HepG2 (cell line): ENCODE measurements around the gene ZBTB25. TPM values are rescaled to one million over a fixed set of nuclear protein-coding genes. Genes with fewer than 3 reads are reported as not detected.

Experiments used
- AGO2 ChIP-seq: fragments of 200-400 bp; formaldehyde crosslinking; optimal IDR thresholded peaks from 2 replicates; pipeline ENCODE3; 2017; ENCODE audit warnings: mild to moderate bottlenecking, low read depth, low read length, moderate library complexity
- NFYC ChIP-seq: IDR thresholded peaks from 2 replicates; pipeline ENCODE4 v1.6.1; 2016; ENCODE audit warnings: missing genetic modification reagents, missing compliant biosample characterization
- PHF21A ChIP-seq: sonication (generic); formaldehyde crosslinking; IDR thresholded peaks from 2 replicates; pipeline ENCODE4 v1.5.0; 2020; ENCODE audit warnings: mild to moderate bottlenecking, missing genetic modification reagents
- RNF2 ChIP-seq: fragments of 450-650 bp; conservative IDR thresholded peaks from 2 replicates; pipeline ENCODE4 v1.6.1; 2016; ENCODE audit warnings: low read depth
- TAF1 ChIP-seq: sonication (generic); formaldehyde crosslinking; IDR thresholded peaks from 2 replicates; pipeline ENCODE4 v1.4.0; 2020; ENCODE audit warnings: missing genetic modification reagents
- ZNF446 ChIP-seq: sonication (generic); formaldehyde crosslinking; IDR thresholded peaks from 2 replicates; pipeline ENCODE4 v1.5.0; 2020; ENCODE audit warnings: mild to moderate bottlenecking, missing genetic modification reagents
- polyA plus RNA-seq, 8 experiments: library from polyadenylated mRNA; depleted of rRNA in 3 of 8; stranded (reverse) in 7 of 8; unstranded in 1 of 8; fragments of >200 nt; fragmentation: Illumina TruSeq in 4 of 8; extraction: Trizol in 4 of 8; gene quantifications; 2 replicates each; pipeline versions ENCODE4 v1.2.1 to v1.2.3, GENCODE V29; 2011 to 2016; ENCODE audit warnings: low read depth in 4 of 8, missing spikeins in 1 of 8, mixed read lengths in 1 of 8; ENCODE audit not compliant: insufficient read depth in 1 of 8
- total RNA-seq, 5 experiments: library from RNA; depleted of rRNA; stranded (reverse); fragments of >200 nt; fragmentation: Illumina TruSeq; extraction: Trizol; gene quantifications; 2 replicates each; pipeline ENCODE4 v1.2.3, GENCODE V29; 2016; ENCODE audit warnings: low read depth in 1 of 5
- TF ChIP-seq, protein P1 (sequence below): sonication (generic); formaldehyde crosslinking; IDR thresholded peaks from 2 replicates; pipeline ENCODE4 v1.4.0; 2020; ENCODE audit warnings: missing genetic modification reagents
- TF ChIP-seq, protein P2 (sequence below): sonication (generic); formaldehyde crosslinking; IDR thresholded peaks from 2 replicates; pipeline ENCODE4 v1.4.0; 2020; ENCODE audit warnings: missing genetic modification reagents
- TF ChIP-seq, protein P3 (sequence below): sonication (generic); formaldehyde crosslinking; IDR thresholded peaks from 2 replicates; pipeline ENCODE4 v1.5.1; 2020; ENCODE audit warnings: mild to moderate bottlenecking, moderate library complexity, missing genetic modification reagents
- TF ChIP-seq, protein P4 (sequence below): sonication (generic); formaldehyde crosslinking; IDR thresholded peaks from 2 replicates; pipeline ENCODE4 v1.8.0; 2022; ENCODE audit warnings: mild to moderate bottlenecking, missing genetic modification reagents; ENCODE audit not compliant: insufficient replicate concordance
- TF ChIP-seq, protein P5 (sequence below): sonication (generic); formaldehyde crosslinking; IDR thresholded peaks from 2 replicates; pipeline ENCODE4 v1.8.1; 2023; ENCODE audit warnings: mild to moderate bottlenecking, moderate library complexity, missing genetic modification reagents
- TF ChIP-seq, protein P6 (sequence below): sonication (generic); formaldehyde crosslinking; IDR thresholded peaks from 2 replicates; pipeline ENCODE4 v1.8.0; 2022; ENCODE audit warnings: mild to moderate bottlenecking, missing genetic modification reagents, moderate library complexity

Gene ZBTB25
- total and polyA plus RNA-seq, 2 of the 13 experiments (the other 11 are each of a cell fraction or from before 2014, with no cell fraction given) = 3.5 to 7.6 TPM

DNA sequence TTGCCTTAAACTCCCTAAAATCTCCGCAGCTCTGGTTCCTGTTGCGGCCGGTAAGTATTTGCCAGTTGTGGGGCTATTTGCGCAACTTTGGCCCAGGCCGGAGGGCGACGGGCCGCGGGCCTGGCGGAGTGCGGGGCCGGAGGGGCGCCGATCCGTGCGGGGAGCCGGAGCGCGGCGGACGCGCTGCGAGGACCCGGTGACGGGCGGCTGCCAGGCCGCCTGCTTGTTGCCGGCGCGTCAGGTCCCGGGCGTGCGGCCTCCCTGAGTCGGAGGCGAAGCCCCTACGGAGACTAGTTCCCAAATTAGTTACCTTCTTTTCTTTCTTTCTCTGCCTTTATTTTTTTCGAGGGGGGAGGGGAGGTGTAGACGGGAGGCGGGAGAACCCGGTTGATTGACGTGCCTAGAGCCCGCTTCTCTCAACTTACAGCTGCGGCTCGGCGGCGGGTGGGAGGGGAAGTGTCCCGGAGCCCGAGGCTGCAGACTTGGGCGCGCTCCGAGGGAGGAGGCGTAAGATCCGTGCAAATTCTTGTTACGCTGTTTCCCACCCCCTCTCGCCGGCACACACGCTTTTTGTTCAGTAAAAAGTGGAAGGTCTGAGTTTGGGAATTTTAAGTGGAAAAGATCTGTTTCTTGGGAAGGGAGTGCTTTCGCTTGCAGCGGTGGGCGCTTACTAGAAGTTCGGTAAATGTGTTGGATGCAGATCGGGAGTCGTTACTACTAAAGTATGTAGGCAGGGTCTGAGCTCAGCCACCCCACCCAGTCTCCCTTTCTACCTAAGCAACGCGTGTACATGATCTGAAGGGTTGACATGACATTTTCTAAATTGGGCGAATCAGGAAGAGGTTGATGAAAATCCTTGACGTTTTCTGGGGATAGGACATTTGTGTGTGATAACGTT, 1.5 kb upstream of the ZBTB25 start (continued):
- TF ChIP-seq, protein P1, sequence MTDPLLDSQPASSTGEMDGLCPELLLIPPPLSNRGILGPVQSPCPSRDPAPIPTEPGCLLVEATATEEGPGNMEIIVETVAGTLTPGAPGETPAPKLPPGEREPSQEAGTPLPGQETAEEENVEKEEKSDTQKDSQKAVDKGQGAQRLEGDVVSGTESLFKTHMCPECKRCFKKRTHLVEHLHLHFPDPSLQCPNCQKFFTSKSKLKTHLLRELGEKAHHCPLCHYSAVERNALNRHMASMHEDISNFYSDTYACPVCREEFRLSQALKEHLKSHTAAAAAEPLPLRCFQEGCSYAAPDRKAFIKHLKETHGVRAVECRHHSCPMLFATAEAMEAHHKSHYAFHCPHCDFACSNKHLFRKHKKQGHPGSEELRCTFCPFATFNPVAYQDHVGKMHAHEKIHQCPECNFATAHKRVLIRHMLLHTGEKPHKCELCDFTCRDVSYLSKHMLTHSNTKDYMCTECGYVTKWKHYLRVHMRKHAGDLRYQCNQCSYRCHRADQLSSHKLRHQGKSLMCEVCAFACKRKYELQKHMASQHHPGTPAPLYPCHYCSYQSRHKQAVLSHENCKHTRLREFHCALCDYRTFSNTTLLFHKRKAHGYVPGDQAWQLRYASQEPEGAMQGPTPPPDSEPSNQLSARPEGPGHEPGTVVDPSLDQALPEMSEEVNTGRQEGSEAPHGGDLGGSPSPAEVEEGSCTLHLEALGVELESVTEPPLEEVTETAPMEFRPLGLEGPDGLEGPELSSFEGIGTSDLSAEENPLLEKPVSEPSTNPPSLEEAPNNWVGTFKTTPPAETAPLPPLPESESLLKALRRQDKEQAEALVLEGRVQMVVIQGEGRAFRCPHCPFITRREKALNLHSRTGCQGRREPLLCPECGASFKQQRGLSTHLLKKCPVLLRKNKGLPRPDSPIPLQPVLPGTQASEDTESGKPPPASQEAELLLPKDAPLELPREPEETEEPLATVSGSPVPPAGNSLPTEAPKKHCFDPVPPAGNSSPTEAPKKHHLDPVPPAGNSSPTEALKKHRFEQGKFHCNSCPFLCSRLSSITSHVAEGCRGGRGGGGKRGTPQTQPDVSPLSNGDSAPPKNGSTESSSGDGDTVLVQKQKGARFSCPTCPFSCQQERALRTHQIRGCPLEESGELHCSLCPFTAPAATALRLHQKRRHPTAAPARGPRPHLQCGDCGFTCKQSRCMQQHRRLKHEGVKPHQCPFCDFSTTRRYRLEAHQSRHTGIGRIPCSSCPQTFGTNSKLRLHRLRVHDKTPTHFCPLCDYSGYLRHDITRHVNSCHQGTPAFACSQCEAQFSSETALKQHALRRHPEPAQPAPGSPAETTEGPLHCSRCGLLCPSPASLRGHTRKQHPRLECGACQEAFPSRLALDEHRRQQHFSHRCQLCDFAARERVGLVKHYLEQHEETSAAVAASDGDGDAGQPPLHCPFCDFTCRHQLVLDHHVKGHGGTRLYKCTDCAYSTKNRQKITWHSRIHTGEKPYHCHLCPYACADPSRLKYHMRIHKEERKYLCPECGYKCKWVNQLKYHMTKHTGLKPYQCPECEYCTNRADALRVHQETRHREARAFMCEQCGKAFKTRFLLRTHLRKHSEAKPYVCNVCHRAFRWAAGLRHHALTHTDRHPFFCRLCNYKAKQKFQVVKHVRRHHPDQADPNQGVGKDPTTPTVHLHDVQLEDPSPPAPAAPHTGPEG (CRISPR knock-in tag) = 0 out of 2 replicates have a peak, but pooled peaks have one; percentile 16
- TF ChIP-seq, protein P2, sequence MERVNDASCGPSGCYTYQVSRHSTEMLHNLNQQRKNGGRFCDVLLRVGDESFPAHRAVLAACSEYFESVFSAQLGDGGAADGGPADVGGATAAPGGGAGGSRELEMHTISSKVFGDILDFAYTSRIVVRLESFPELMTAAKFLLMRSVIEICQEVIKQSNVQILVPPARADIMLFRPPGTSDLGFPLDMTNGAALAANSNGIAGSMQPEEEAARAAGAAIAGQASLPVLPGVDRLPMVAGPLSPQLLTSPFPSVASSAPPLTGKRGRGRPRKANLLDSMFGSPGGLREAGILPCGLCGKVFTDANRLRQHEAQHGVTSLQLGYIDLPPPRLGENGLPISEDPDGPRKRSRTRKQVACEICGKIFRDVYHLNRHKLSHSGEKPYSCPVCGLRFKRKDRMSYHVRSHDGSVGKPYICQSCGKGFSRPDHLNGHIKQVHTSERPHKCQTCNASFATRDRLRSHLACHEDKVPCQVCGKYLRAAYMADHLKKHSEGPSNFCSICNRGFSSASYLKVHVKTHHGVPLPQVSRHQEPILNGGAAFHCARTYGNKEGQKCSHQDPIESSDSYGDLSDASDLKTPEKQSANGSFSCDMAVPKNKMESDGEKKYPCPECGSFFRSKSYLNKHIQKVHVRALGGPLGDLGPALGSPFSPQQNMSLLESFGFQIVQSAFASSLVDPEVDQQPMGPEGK (CRISPR knock-in tag) = peak; percentile 28; the same call in 1 of the 2 replicates
- TF ChIP-seq TAF1 (peak; percentile 5; the same call in 1 of the 2 replicates), ZNF446 (CRISPR knock-in tag) (0 out of 2 replicates have a peak, but pooled peaks have one; percentile 52), RNF2 (peak; percentile 42; the same call in 1 of the 2 replicates), NFYC (CRISPR knock-in tag) (no peak), PHF21A (peak; percentile 55; the same call in 1 of the 2 replicates), AGO2 (peak; percentile 15)
- TF ChIP-seq, protein P3, sequence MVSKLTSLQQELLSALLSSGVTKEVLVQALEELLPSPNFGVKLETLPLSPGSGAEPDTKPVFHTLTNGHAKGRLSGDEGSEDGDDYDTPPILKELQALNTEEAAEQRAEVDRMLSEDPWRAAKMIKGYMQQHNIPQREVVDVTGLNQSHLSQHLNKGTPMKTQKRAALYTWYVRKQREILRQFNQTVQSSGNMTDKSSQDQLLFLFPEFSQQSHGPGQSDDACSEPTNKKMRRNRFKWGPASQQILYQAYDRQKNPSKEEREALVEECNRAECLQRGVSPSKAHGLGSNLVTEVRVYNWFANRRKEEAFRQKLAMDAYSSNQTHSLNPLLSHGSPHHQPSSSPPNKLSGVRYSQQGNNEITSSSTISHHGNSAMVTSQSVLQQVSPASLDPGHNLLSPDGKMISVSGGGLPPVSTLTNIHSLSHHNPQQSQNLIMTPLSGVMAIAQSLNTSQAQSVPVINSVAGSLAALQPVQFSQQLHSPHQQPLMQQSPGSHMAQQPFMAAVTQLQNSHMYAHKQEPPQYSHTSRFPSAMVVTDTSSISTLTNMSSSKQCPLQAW (CRISPR knock-in tag) = 0 out of 2 replicates have a peak, but pooled peaks have one; percentile 7
- TF ChIP-seq, protein P4, sequence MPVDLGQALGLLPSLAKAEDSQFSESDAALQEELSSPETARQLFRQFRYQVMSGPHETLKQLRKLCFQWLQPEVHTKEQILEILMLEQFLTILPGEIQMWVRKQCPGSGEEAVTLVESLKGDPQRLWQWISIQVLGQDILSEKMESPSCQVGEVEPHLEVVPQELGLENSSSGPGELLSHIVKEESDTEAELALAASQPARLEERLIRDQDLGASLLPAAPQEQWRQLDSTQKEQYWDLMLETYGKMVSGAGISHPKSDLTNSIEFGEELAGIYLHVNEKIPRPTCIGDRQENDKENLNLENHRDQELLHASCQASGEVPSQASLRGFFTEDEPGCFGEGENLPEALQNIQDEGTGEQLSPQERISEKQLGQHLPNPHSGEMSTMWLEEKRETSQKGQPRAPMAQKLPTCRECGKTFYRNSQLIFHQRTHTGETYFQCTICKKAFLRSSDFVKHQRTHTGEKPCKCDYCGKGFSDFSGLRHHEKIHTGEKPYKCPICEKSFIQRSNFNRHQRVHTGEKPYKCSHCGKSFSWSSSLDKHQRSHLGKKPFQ (CRISPR knock-in tag) = peak; percentile 46
- TF ChIP-seq, protein P5, sequence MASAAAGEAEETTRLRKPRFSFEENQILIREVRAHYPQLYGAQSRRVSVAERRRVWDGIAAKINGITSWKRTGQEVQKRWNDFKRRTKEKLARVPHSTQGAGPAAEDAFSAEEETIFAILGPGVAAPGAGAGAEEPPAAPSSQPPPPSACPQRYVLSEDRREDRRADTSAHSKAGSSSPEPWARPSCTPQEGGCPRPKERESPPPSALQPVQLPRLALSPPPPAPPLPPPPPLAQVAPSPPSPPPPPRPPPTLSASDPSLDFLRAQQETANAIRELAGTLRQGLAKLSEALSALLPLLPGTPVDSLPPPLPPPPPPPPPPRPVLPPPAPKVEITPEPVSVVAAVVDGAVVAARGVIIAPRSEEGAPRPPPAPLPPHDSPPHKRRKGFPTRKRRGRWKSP (CRISPR knock-in tag) = peak; percentile 47; the same call in 1 of the 2 replicates
- TF ChIP-seq, protein P6, sequence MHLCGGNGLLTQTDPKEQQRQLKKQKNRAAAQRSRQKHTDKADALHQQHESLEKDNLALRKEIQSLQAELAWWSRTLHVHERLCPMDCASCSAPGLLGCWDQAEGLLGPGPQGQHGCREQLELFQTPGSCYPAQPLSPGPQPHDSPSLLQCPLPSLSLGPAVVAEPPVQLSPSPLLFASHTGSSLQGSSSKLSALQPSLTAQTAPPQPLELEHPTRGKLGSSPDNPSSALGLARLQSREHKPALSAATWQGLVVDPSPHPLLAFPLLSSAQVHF (CRISPR knock-in tag) = no peak
